Measurements from ENCODE around the gene GBF1.
"Not testable (repeated sequence)": the region's sequence is repeated elsewhere in the genome, so short reads cannot be mapped to it uniquely, and the experiment has no call there.

Gene GBF1

GRCh38 chr10:102275343-102275742 lies 30.0 kb downstream of the GBF1 start:
- no peak for DNase-seq

- DNase-seq: no peak
Observed at GRCh38 chr10:102279104-102279503, 33.8 kb downstream of the GBF1 start.

- DNase-seq: peak; percentile 1
Observed at GRCh38 chr10:102280397-102281101, 35.2 kb downstream of the GBF1 start.

DNA sequence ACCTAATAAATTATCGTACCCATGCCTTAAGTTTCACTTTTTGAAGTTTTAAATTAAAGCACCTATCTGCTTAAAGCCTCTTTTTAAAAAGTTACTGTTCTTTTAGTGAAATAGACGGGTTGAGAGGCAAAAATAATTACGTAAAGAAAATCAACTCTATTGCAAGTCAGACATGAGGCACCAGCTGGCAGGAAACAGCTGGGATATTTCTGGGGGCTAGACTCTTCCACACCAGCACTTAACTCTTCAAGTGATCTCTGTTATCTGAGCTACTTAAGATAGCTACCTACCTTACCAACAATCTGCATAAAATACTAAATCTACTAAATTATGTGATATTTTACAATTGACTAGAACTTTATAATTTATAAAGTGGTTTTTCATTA lies 35.8 kb downstream of the GBF1 start:
- DNase-seq: no peak

- no peak for DNase-seq
Observed at GRCh38 chr10:102283488-102283887, 38.2 kb downstream of the GBF1 start.

- no peak for DNase-seq
Observed at GRCh38 chr10:102283890-102284289, 38.6 kb downstream of the GBF1 start.

- no peak for DNase-seq
Observed at GRCh38 chr10:102284531-102284930, 39.2 kb downstream of the GBF1 start.

DNA sequence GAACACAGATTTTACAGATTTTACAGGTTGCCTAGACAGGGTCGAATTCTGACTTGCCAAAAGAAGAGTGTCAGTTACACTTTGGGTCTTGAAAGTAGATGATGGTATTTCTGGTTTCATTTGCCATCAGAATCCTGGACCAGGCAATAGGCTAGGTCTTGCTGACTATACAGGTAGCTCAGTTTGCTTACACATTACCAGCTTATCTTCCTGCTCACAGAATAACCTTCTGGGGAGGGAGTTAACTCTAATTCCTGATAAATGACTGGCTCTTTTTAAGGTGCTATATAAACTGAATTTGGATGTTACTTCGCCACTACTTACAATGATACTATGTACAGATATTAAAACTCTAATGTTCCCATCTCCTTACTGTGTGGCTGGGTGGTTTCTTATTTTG lies 39.8 kb downstream of the GBF1 start:
- no peak for DNase-seq

GRCh38 chr10:102286216-102286615 lies 40.9 kb downstream of the GBF1 start:
- no peak for DNase-seq

DNA sequence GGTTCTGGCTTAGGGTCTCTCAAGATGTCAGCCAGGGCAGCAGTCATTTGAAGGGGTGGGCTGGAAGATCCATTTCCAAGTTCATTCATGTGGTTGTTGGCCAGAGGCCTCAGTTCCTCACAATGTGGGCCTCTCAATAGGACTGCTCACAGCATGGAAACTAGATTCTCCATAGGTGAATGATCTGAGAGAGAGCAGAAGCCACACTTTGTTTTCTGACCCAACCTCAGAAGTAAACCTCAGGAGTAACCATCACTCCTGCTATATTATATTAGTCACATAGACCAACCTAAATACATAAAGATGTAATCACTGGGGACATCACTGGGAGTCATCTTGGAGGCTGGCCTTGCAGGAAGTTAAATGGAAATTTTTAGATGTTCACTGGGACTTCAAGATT lies 42.2 kb downstream of the GBF1 start:
- DNase-seq: no peak

- no peak for DNase-seq
Observed at GRCh38 chr10:102287991-102288390, 42.7 kb downstream of the GBF1 start.

DNA sequence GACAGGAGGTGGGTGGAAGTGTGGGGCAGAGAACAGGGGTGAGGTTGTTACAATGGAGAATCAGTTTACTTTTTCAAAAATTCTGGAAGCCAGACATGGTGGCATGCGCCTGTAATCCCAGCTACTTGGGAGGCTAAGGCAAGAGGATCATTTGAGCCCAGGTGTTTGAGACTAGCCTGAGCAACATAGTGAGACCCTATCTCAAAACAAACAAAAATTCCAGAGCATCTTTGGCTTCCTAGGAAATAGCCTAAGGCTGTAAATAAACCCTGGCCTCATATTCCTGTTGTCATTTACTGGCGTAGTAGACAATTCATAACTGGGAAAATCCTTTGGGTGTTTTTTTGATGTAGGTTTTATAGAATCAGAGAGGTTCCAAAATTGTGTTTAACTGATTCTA lies 44.0 kb downstream of the GBF1 start:
- no peak for DNase-seq

- DNase-seq: no peak
Observed at GRCh38 chr10:102289840-102290239, 44.5 kb downstream of the GBF1 start.

DNA sequence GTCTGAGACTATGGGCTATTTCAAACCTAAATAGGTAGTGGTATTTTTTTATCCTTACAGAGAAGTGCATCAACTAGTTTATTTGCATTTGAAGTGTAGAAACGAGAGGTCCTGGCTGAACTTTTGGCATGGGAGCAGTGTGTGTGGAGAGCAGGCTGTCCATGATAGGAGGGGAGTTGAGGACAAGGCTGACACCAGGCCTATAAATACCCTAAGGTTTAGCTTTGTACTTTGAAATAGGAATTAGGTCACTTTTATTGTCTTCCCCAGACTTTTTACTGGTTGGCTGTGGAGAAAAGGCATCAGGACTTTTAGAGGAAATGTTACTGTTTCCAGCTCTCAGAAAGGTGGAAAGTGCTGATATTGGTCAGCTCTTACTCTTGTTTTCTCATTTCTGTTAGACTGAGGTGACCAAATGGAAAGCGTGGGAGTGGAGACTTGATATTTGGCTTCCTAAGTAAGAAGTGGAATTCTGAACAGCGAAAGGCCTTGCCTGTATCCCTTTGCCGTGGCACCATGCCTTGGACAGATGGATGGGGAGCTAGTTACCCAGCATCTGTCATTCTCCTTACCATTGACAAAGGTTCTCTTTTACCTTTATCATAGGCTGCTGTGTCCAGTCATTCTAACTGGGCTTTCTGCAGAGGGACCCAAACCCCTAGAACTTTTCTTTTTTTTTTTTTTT lies 46.0 kb downstream of the GBF1 start:
- no peak for DNase-seq

DNA sequence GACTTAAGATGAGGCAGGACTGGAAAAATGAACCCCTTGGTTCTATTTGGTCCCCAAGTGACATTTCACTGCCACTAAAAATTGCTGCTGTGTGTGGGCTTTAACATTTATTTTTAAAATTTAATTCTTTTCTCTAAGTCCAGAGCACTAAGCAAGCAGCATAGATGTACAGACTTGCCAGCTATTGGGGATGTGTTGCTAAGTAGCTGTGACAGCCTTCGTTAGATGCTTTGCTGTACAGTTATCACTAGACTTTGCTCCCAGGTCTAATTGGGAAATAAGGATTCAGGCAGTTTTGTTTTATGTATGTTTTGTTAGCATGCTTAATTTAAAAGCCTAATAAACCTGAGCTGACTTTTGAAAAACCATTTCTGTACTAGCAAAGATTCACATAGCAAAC lies 51.8 kb downstream of the GBF1 start:
- no peak for DNase-seq

DNA sequence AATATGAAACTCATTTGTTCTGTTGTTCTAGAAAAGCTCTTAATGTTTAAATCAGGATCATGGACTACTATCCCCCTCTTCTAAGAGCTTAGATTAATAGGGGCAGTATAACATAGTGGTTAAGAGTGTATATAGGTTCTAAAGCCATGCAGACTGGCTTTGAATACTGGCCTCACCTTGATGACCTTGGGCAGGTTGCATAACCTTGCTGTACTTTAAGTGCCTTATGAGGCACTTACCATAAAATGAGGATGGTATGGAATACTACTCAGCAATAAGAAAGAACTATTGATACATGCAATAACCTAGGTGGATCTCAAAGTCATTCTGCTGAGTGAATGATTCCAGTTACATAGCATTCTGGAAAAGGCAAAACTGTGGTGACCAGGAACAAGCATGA lies 53.6 kb downstream of the GBF1 start:
- DNase-seq: no peak

DNA sequence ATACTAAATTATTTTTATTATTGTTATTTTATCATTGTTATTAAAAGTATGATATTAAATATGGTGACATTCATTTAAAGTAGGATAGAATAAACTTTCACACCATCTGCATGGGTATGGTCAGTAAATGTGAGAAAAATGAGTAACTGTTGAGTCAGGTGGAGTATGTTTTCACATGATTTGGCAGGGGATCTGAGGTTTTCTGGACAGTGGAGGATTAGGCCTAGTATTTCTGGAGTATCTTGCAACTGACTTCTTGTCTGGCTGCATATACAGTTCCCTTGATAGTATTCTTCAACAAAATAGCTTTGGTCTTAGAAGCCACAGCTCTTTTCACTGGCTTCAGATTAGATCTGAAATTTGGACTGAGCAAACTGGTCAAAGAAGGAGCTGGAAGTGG lies 54.5 kb downstream of the GBF1 start:
- no peak for DNase-seq

DNA sequence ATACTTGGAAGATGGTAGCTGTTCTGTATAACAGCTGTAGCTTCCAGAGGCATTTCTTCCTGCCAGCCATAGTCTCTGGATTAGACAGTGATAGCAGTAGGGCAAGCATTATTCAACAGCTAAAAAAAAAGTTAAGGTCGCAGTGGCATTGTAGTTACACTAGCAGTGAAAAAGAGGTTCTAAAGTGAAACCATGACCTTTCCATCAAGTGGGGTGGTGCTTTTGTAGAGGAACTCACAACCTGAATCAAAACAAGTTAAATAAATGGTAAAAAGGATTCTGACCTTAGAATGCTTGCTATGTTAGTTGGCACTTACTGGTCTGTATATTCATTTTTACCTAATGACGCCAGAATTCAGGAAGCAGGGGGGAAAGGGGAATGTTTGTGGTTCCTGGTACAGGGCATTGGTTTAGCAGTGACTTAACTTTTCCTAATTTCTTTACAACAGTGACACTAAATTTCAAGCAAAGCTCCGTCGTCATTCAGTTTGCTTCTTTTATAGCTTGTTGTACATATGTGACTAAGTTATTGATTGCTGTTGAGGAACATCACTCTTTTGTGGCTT lies 55.0 kb downstream of the GBF1 start:
- no peak for DNase-seq

- not testable (repeated sequence) for DNase-seq
Observed at GRCh38 chr10:102300912-102301311, 55.6 kb downstream of the GBF1 start.

DNA sequence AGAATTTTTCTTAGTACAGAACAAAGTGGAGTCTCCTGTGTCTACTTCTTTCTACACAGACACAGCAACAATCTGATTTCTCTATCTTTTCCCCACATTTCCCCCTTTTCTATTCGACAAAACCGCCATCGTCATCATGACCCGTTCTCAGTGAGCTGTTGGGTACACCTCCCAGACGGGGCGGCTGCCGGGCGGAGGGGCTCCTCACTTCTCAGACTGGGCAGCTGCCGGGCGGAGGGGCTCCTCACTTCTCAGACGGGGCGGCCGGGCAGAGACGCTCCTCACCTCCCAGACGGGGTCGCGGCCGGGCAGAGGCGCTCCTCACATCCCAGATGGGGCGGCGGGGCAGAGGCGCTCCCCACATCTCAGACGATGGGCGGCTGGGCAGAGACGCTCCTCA lies 56.0 kb downstream of the GBF1 start:
- not testable (repeated sequence) for DNase-seq

DNA sequence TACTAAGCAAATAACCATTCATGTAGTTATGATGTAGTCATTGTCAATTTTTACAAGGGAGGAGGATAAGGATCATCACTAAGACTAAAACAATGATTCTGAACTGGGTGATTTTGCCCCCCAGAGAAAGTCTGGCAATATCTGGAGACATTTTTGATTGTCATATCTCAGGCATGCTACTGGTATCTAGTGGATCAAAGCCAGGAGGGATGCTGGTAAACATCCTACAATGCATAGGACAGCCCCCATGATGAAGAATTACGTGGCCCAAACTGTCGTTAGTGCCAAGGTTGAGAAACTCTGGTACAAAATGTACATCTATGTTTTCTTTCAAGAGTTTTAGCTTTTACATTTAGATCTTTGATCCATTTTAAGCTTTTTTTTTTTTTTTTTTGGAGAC lies 57.3 kb downstream of the GBF1 start:
- DNase-seq: no peak

GRCh38 chr10:102306006-102306405 lies 60.7 kb downstream of the GBF1 start:
- no peak for DNase-seq

DNA sequence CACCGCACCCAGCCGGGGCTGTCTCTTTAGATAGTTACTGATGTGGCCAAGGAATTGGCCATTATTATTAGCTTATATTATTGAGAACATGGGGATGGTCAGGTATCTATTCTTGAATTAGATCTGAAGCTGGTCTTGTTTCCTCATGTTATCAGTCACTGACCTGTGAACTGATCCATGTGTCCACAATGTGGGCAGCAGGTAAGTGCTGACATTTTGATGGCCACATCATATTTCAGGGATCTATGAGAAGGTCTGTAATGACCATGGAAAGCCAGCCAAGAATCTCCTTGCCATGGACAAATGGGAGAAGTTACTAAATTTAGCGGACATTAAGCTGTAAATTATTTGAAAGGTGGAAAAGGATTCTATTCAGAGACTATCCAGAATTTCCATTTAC lies 61.4 kb downstream of the GBF1 start:
- no peak for DNase-seq

GRCh38 chr10:102308318-102308717 lies 63.0 kb downstream of the GBF1 start:
- not testable (repeated sequence) for DNase-seq

- DNase-seq: no peak
Observed at GRCh38 chr10:102309236-102309635, 63.9 kb downstream of the GBF1 start.

All from NCI-H774 (cell line).